Activated T-cell treated with anti-CD3 and anti-CD28 coated beads for 4 hours (primary cell): Measurements from ENCODE around the gene OSTC.
A peak's percentile ranks its signal among the peaks of the same experiment; 100 is the strongest.

ENCODE experiments used
- DNase-seq: peaks from one replicate; pipeline ENCODE4 v3.0.0-alpha.2; 2020

Gene OSTC

DNA sequence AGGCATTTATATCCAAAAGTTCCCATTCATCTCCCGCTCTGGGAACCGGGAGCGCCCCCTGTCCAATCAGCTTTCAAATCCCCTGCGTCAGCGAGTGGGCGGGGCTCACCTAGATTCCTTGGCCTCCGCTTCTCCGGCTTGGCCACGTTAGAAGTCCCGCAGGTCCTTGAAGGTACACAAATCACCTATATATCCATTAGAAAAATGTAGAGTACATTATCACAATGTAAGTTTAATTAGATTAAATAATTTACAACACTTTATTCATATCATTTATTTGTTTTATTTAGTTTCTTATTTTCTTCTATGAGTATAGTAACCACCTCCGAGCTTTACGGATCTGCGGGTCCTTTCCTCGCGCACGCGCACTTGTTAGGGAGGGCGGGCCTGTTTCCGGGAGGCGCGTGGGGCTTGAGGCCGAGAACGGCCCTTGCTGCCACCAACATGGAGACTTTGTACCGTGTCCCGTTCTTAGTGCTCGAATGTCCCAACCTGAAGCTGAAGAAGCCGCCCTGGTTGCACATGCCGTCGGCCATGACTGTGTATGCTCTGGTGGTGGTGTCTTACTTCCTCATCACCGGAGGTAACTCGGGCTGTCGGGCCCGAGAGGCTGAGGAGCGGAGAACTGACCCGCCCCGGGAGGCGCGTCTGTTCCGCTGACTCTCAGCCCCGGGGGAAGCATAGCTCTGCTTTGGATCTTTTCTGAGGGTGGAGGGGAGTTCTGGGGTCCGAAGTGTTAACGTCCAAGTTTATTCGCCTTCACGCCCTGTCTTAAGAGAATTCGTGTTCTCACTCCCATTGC, at the start of gene OSTC:
OSTC (plus strand) TSS at position 388 of the 802 bp plus-strand sequence; CDS start at position 445, 57 bp downstream.
- peak; percentile 89 for DNase-seq

DNA sequence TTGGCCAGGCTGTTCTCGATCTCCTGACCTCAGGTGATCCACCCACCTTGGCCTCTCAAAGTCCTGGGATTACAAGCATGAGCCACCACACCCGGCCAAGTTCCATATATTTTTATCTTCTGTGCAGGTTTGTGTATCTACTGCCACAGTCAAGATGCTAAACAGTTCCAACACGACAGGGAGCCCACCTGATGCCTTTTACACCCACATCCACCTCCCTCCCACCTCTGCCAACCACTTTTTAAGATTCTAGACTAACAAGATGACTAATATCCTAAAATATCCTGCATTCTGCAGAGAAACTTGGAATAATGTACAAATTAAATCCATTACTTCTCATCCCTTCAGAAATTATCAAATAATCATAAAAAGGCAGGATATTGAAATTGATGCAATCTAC, 49.3 kb upstream of the OSTC start:
- DNase-seq: no peak

DNA sequence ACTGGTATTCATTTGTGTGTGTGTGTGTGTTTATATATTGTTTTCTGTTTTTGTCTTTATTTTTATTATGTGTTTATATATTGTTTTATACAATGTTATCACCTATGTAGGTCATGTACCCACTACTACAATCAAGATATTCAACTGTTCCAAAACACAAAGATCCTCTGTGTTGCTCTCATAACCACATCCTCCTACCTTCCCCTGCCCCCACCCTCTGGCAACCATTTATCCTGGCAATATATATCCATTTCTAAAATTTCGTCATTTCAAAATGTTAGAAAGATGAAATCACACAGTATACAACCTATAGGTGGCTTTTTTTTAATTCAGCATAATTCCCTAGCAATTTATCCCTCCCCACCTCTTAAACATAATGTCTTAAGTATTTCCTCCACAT, 48.9 kb upstream of the OSTC start:
- no peak for DNase-seq

DNA sequence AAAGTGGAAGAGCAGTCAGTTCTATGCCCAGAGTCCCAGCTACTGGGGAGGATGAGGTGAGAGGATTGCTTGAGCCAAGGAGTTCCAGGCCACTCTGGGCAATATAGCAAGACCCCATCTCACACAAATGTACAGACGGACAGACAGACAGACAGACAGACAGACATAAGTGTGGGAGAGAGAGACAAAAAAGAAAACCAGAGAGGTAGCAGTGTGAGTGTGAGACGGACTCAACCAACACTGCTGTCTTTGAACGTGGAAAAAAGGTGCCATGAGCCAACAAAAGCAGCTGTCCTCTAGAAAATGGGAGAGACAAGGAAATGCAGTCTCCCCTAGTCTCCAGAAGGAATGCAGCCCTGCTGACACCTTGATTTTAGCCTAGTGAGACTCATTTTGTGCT, 48.2 kb upstream of the OSTC start:
- DNase-seq: no peak

DNA sequence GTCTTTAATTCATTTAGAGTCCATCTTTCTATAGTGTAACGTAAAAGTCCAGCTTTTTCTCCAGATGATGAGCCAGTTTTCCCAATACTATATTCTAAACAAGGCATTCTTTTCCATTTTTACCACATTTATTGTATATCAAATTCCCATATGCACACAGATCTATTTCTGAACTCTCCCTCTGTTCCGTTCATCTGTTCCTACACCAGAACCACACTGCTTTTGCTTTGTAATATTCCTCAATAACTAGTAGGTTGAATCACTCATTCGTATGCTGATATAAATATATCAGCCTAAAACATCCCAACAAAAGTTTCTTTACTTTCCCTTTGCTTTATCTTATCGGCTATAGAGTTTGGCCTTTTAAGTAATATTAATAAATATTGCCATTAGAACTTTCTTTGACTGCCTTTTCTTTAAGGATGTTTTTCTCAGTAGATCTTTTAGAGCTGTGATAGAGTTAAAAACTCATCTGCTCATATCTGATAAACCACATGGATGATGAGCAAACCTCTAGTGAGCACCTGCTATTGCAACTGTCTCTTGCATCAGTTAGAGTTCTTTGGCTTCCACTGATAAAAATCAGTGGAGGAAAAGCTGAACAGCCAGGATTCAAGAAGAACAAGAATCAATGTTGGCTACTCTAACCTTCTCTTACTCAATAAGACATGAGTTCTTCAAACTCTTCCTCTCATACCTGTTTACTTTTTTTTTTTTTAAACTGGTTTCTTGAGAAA, 43.2 kb upstream of the OSTC start:
- DNase-seq: no peak

DNA sequence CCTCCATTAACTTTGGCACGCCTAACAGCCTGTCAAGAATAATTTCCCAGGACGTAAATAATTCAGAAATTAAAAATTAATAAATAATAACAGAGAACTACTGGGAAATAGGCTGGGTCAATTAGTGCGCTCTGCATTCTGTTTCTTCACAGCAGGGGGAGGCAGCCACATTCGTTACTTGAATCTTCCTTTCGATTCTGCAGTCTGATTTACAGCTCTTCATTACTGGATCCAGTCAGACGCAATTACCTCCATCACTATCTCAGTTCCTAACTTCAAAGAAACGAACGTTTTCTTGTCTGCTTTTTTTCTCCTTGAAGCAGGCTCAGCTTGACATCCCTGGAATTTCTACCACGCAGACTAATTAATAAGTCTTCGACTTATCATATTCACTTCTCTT, 39.0 kb upstream of the OSTC start:
- no peak for DNase-seq

DNA sequence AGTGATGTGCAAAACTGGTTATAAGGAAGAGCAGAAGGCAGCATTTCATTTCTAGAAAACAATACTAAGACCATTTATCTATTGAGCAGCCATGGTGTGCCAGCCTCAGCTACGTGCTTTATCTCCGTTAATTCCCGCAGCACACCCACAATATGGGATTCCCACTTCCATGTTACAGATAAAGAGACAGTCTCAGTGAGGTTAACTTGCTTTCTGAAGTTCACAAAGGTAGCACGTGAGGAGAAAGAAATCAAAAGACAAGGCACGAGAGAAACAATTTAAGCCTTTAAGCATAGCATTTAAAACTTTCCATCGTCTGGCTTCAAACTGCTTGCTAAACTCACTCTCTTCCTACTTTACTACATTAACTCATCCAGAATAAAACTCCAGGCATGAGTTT, 38.0 kb upstream of the OSTC start:
- DNase-seq: no peak

DNA sequence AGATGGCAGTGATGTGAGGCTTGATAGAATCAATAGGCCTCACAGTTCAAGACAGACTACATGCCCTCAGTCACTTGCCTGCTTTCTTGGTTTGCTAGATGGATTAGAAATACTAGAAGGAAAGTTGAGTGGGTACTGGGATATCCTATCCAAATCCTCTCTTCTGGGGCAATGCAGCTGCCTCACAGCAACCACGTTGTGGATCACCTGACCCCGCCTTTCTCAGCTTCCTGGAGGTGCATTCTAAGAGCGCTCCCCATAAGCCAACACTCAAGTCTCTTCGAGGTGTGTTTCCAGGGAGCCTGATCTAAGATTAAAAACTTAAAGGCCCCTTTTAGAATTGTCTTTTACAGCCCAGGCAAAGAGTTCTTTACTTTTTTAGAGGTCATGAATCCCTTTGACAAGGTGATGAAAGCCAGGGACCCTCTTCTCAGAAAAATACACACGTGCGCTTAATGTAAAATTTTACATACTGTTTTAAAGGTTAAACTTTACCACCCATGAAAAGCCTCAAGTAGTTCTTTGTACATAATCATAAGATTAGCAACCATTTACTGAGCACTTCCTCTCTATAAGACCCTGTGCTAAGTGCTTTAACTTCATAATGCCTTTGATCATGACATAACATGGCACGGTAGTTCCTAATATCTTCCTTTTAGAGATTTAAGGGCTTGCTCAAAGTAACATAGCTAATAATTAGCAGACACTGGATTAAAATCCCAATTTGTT, 30.9 kb upstream of the OSTC start:
- no peak for DNase-seq

DNA sequence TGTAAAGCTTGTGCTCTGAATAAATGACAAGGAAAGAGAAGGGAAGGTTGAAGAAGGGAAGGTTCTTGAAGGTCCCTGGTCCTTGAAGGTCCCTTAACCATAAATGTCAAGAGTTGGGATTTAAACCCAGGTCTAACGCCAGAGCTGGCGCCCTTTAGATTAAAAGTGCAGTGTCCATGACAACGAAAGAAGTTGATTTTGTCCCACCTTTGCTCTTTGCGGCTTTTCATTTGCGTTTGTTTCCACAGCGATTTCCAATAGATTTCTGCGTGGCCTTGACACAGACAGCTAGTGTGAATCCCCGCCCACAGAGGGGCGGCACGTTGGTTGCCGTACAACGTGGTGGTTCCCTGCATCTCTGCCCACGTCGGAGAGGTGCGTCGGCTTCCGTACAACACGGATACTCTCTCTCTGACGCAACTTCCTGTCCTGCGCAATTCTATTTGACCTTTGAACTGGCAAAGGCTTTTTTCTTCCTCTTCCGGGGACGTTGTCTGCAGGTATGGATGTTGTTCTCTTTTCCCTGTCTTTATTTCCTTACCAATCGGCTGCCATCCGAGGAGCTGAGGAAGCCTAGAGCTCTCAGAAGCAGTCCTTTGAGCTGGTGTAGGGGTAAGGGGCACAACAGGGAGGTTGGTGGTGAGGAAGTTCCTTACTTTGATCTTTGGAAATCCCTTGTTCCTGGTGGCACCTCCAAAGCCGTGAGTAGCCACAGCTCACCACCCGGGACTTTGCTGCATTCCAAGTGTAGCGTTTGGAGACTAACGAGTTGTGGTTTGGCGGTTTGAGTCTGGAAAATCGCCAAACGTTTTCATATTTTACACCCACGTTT, 30.1 kb upstream of the OSTC start, which contains the start of gene RPL34:
RPL34 (plus strand) TSS at position 476 of the 832 bp plus-strand sequence. CDS start 1,384 bp downstream, outside the sequence.
- peak; percentile 98 for DNase-seq

DNA sequence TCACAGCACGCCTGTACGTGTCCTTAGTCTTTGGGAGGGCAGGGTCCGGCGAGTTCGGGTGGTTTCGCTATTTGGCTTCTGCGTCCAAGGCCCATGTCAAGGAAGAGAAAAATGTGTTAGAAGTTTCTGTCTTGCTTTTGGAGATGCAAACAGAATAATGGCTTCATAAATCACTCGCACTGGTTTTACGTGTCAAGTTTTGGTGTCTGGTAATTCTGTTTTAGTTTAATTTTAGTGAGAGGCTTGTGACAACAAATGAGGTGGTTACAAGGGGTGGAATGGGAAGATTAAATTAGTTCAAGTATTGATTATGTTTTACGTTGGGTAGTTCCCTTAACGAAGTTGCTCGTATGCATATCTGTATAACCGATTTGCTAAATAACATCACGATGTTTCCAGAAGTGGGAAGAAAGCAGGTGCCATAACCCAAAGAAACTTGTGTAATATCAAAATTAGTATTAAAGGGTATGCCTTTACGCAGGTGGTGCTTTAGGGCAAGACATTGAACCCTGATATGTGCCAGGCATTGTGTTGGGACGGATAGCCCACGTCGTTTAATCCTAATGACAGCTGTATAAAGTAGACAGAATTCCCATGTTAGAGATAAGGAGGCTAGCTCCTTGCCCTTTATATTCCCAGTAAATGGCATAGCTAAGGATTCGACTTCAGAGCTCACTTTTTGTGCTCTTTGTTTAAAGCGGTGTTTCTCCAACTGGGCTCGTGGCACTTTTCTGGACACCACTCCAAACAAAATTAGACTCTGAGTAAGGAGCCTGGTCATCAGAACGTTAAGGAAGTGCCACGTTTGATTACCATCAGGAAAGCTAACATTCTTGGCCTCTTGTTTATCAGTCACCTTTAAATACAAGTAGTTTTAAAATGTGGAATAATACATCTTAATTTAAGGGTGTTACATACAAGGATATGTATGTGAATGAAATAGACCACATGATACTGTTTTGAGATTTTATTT, 29.2 kb upstream of the OSTC start:
- no peak for DNase-seq

DNA sequence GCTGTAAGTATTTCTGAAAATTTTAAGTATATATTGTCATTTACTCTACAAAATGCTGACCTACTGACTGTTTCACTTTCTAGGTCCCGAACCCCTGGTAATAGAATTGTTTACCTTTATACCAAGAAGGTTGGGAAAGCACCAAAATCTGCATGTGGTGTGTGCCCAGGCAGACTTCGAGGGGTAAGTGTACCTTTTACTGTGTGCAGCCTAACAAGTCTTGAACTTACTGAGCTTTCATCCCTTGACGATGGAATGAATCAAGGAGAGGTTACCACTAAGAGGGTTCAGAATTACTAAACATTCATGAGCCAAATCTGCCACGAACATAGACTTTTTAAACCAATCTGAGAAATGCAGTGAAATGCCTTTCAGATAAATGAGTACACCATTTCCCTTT, 28.4 kb upstream of the OSTC start:
- DNase-seq: no peak

DNA sequence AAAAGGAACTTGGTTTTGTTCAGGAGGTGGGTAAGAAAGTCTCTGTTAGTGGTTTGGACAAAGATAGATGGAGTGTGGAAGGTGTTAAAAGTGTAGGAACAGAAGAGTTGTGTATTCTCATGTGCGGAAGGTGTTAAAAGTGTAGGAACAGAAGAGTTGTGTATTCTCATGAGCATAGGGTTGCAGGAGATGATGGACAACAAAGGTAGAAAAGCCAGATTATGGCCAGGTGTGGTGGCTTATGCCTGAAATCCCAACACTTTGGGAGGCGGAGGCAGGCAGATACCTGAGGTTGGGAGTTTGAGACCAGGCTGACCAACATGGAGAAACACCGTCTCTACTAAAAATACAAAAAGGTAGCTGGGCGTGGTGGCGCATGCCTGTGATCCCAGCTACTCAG, 27.6 kb upstream of the OSTC start:
- no peak for DNase-seq

DNA sequence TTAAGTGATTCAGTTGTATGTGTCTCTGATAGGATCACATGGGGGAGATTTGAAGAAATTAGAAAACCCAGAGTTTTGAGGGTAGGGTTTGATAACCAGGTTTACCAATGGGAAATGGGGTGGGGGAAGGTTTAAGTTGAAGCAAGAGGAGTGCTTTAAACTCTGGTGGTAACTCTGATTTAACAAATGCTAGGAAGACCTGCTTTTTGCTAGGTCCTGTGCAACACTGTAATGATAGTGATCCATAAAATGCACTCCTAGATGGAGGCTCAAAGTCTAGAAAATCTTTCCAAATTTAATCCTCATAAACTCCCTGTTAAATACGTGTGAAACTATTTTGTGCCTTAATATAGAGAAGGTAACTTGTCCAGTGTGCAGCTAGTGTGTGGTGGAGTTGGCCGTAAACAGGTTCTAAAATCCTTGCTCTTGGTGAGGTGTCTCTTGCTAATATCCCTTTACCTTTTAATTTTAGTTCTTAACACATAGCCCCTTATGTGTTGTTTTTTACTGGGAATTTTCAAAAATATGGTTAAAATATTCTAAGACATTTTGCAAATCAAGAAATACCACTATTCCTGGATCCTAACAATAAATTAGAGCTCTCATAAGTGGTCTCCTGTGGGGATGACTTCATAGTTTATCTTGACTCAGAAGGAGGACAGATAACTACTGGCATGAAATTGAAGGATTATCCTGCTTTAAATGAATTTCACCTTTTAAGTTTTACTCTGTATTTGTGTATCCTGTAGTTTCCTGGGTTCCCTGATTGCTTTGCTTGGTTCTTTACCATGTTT, 25.9 kb upstream of the OSTC start:
- no peak for DNase-seq

DNA sequence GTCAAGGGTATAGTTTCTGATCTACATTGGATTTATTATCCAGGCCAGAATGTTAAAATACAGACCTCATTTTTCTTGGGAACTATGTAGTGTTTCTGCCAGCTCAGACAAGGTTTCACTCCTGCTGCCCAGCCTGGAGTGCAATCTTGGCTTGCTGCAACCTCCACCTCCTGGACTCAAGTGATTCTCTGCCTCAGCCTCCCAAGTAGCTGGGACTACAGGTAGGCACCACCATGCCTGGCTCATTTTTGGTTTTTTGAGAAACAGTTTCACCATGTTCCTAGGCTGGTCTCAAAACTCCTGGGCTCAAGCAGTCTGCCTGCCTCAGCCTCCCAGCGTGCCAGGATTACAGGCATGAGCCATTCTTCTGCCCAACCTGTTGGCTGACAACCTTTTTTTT, 24.3 kb upstream of the OSTC start:
- DNase-seq: no peak

DNA sequence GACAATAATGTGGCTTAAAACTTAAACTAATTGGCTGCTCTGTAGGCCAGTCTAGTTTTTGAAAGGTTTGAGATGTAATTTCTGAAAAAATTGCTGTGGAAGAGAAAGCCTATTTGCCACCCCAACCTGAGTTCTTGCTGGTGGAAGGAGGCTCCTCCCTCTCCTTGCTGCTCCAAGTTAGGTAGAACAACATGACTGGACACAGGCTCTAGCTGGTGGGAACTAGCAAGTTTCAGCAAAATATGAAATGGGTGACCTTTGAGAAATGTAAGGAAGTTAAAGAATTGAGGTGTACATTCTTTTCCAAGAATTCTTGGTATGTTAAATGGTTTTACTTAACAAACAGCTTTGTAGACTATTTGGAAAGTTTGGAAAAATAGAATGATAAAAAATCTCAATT, 22.0 kb upstream of the OSTC start:
- DNase-seq: no peak

DNA sequence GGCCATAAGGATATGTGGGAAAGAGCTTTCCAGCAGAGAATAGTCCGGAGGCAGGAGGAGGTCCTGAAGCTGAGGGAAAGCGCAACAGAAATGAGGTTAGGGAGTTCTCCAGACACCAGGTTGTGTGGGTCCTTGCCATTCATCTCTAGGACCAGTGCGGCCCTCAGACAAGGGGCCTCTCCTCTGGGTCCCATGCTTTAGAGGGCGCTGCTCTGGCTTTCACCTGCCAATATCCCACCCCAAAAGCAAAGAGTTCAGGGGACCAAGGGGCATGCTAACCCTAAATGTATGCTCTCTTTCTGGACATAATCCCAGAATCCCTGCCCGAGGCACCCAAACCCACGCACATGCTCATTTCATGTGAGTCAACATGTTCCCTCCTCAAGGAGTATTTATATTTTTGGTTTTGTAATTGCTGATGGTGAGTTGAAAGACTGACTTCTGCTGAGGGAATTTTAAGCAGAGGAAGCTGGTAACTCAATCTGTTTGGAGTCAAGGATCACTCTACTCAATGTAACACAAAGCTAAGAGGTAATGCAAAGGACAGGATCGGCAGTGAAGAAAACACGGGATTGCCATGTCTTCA, 15.2 kb upstream of the OSTC start:
- no peak for DNase-seq

DNA sequence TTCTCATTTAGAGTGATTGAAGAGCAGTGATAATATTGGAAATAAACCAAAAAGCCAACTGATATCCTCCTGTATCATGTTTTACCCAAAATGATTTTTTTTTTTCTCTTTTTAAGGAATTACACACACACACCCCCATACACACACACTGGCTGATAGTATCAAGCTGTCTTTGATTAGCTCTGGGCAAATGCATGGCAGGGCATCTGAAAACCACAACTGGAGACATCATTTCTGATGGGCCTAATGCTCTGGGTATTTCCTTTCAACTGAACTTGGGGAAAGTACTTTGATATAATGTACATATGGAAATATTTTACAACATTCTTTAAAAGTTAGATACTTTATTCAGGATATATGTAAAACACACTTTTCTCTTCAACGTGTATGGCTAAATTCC, 14.2 kb upstream of the OSTC start:
- DNase-seq: no peak

DNA sequence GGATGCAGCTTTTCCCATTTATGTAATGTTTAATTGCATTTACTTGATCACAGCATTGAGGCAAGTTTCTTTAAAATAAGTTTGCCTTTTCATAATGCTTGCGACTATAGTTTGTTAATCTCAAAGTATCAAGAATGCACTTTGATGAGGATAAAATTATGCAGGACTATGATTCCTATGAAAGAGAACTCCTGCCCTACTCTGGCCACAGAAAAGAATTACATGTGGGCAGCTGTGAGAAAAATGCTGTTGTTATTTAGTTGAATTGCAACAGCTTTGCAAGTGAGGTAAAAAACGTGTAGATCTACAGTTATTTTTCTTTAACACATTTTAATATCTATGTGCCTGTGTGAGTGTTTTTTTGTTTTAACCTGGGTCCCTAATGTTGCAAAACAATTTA, 12.5 kb upstream of the OSTC start:
- DNase-seq: no peak

DNA sequence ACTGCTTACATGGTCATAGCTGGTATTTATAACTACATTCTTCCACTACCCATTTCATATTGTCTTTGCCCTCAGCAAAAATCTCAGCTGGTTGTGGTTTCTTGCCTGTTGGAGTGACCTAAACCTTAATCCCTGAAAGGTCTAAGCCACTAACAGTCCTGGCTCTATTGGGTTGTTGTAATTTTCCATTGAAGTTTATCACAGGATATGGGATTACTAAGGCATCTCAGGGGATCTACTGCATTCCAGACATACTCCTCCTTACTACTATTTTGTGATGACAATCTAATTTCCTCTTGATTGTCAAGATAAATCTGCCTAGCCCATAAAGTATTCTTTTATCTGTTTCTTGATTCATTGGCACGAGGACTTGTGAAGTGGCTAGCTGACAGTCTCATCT, 6.2 kb upstream of the OSTC start:
- no peak for DNase-seq

DNA sequence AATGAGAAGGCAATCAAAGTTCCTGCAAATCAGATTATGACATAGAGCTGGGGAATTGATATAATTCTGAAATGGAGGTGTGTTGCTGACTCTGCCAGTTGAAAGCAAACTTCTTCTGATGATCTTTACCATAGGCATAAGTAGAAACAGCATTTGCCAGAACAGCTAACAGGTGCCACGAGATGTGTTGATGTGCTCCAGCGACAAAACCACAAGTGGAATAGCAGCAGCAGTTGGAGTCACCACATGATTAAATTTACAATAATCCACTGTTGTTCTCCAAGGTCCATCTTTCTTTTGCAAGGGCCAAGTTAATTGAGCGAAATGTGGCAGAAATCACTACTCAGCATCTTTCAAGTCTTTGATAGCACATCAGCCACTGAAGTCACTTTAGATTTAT, 3.7 kb upstream of the OSTC start:
- DNase-seq: no peak
